NB4 (cell line): ENCODE results near the gene BAZ2B.

ENCODE experiments used
- DNase-seq: peaks from one replicate; pipeline ENCODE4 v3.0.0; 2010; ENCODE audit warnings: low read depth
- H3K4me3 ChIP-seq: one replicate; pipeline ENCODE4 v1.5.1; 2011; ENCODE audit warnings: mild to moderate bottlenecking, low read depth, low read length, moderate library complexity
- MYC ChIP-seq: IDR thresholded peaks from 2 replicates; pipeline ENCODE4 v1.6.1; 2011; ENCODE audit warnings: low read depth, low read length
- POLR2A ChIP-seq: IDR thresholded peaks from 2 replicates; pipeline ENCODE4 v1.6.1; 2011; ENCODE audit warnings: mild to moderate bottlenecking; ENCODE audit not compliant: insufficient read length; ENCODE audit errors: extremely low read depth
- TF ChIP-seq, protein P1 (sequence below): IDR thresholded peaks from 2 replicates; pipeline ENCODE4 v1.6.1; 2011; ENCODE audit warnings: low read depth, low read length
- TF ChIP-seq, protein P2 (sequence below): IDR thresholded peaks from one replicate; pipeline ENCODE4 v1.5.1; 2012; ENCODE audit warnings: low read depth, low read length

Gene BAZ2B

DNA sequence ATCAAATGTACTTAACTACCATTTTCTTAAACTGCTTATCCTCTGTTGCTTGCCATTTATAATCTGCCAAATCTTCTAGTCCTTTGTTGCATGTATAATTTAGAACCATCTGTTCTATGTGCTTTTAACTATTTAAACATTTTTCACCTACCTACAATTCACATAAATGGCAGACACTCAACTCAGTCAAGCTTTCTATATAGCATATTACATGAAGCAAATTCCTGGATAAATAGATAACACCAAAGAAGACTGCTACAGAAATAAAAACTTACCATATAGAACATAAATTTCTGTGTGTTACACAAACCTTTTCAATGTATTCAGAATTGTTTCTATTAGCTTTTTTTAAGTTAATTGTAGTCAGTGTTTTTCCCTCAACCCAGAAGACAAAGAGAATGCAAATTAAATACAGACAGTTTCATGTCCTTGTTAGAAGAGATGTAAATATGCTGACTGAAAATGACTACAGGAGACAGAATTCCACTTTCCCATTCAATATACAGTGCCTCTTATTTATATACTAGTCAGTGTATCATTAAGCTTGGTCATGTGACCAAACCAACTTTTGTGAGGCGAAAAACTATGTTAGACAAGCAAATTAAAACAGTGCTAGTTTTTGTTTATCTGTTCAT lies 2.6 kb downstream of the BAZ2B start:
- peak; percentile 43 for DNase-seq
- peak overlapping the region; percentile 91 for H3K4me3 ChIP-seq
- no peak for TF ChIP-seq POLR2A
- TF ChIP-seq, protein P1, sequence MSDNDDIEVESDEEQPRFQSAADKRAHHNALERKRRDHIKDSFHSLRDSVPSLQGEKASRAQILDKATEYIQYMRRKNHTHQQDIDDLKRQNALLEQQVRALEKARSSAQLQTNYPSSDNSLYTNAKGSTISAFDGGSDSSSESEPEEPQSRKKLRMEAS = no peak
- TF ChIP-seq MYC = no peak
- TF ChIP-seq, protein P2, sequence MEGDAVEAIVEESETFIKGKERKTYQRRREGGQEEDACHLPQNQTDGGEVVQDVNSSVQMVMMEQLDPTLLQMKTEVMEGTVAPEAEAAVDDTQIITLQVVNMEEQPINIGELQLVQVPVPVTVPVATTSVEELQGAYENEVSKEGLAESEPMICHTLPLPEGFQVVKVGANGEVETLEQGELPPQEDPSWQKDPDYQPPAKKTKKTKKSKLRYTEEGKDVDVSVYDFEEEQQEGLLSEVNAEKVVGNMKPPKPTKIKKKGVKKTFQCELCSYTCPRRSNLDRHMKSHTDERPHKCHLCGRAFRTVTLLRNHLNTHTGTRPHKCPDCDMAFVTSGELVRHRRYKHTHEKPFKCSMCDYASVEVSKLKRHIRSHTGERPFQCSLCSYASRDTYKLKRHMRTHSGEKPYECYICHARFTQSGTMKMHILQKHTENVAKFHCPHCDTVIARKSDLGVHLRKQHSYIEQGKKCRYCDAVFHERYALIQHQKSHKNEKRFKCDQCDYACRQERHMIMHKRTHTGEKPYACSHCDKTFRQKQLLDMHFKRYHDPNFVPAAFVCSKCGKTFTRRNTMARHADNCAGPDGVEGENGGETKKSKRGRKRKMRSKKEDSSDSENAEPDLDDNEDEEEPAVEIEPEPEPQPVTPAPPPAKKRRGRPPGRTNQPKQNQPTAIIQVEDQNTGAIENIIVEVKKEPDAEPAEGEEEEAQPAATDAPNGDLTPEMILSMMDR = no peak

DNA sequence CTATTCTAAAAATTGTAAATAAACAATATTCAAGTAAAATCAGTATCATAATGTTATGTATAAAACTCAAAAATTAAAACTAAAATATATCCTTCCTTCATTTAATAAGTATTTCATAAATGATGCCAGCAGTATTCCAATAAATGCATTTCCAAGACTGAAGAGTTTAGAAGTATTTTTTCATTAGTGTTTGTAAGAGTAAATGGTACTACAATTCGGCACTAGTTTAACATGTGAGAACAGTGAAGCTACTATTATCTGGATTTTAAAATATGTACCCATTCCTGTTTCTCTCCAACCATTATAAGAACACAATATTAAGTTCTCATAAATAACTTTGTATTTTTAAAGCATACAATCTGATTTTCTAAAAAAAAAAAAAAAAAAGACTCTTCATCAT lies 3.3 kb downstream of the BAZ2B start:
- no peak for DNase-seq
- peak overlapping the region; percentile 91 for H3K4me3 ChIP-seq
- no peak for TF ChIP-seq MYC
- no peak for TF ChIP-seq POLR2A
- TF ChIP-seq, protein P1 = no peak
- TF ChIP-seq, protein P2 = no peak

DNA sequence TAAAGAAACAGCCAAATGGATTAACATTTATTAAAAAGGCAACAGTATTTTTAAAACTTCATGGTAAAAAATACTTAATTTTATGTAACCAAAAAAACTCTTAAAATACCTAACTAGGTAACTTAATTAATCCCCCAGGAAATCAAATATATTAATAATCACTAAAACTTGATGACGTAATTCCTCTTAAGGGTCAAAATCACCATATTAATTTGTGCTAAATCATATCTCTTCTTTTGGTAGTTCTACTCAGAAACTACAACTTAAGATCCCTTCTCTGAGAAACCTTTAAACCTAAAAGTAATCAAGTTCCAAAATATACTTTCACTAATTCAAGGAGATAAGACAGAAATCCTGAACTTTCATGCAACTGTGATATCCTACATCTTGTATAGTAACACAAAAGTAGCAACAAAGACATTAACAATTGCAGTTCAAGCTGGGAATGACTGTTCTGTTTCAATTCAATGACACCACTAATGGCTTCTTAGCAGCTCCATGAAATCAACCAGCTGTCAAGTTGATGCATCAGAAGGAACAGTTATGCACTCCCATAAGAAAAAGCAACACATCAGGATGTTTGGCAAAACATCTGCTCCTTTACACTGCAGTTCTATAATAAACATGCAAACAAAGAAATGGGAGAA lies 4.0 kb downstream of the BAZ2B start:
- TF ChIP-seq, protein P1 = no peak
- no peak for TF ChIP-seq MYC
- TF ChIP-seq, protein P2 = no peak
- TF ChIP-seq POLR2A = no peak
- no peak overlapping the region for H3K4me3 ChIP-seq
- peak; percentile 55 for DNase-seq

DNA sequence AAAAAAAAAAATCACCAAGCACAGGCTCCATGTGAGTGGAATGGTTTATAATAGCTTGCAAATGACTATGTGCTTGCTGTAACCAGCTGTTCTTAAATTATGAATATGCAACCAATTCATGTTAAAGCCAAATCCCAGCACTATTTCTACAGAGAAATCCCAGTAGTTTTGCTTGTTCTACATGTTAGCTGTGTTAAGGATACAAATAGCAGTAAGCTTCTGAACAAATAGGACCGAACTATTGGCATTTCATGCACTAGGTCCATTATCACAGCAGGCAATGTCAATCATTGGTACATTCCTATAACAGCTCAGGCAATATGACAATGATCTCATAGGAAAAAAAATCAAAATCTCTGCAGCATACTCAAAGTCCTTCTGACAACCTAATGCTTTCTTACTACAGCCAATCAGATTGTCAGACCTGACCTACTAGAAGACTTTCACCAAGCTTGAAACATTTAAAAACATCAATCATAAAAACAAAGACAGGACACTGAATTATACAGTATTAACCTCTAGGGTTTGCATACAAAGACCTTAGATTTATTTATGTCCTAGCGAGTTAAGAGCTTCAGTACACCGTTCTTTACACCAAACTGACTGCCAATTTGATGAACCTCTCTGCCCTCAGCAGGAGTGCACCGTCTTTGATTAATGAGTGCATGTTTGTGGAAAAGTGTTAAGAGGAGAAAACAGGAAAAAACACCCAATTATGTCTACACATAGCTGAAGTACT lies 6.4 kb downstream of the BAZ2B start:
- no peak overlapping the region for H3K4me3 ChIP-seq
- TF ChIP-seq, protein P1 = no peak
- TF ChIP-seq MYC (no peak), POLR2A (no peak)
- TF ChIP-seq, protein P2 = no peak
- no peak for DNase-seq

DNA sequence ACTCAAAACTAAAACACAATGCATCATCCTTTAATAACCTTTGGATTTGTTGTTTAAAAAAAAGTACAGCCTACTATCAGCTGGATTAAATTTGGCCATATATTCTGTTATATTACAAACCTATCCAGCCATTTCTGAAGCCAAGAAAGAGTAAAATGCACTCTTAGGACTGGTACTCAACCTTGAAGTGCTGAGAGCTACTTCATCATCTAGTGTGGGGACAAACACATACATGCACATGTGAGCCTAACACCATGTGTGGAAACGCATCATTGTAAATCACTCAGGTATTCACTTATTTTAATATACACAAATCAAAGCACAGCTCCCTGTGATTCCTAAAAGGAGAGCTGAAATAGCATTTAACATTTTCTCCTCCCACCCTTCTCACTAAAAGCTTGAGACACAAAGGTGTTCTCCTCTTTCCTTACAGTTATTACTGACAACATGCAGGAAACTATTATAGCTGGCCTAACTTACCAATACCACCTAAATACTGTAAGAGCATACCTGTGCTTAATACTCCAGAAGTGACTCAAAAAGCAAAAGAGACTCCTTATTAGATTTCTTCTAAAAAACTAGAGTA lies 7.5 kb downstream of the BAZ2B start:
- no peak for DNase-seq
- TF ChIP-seq, protein P2 = no peak
- TF ChIP-seq POLR2A (no peak), MYC (no peak)
- TF ChIP-seq, protein P1 = no peak
- no peak overlapping the region for H3K4me3 ChIP-seq
